ENCODE data around the gene AMACR. TPM values are rescaled to one million over a fixed set of nuclear protein-coding genes. Genes with fewer than 3 reads are reported as not detected.
A peak's percentile ranks its signal among the peaks of the same experiment; 100 is the strongest.

AMACR gene
- total and polyA plus RNA-seq, 9 of the 15 experiments (the other 6 are each of a cell fraction or from before 2014, with no cell fraction given): 0.72 to 4.6 (median 4.0) TPM

GRCh38 chr5:34007621-34008600, at the start of gene AMACR (continued):
- TF ChIP-seq EZH2 (IDR thresholded peaks at IDR 0.05; ENCODE audit: borderline replicate concordance, low read depth, low read length): no peak
- TF ChIP-seq, protein P1, sequence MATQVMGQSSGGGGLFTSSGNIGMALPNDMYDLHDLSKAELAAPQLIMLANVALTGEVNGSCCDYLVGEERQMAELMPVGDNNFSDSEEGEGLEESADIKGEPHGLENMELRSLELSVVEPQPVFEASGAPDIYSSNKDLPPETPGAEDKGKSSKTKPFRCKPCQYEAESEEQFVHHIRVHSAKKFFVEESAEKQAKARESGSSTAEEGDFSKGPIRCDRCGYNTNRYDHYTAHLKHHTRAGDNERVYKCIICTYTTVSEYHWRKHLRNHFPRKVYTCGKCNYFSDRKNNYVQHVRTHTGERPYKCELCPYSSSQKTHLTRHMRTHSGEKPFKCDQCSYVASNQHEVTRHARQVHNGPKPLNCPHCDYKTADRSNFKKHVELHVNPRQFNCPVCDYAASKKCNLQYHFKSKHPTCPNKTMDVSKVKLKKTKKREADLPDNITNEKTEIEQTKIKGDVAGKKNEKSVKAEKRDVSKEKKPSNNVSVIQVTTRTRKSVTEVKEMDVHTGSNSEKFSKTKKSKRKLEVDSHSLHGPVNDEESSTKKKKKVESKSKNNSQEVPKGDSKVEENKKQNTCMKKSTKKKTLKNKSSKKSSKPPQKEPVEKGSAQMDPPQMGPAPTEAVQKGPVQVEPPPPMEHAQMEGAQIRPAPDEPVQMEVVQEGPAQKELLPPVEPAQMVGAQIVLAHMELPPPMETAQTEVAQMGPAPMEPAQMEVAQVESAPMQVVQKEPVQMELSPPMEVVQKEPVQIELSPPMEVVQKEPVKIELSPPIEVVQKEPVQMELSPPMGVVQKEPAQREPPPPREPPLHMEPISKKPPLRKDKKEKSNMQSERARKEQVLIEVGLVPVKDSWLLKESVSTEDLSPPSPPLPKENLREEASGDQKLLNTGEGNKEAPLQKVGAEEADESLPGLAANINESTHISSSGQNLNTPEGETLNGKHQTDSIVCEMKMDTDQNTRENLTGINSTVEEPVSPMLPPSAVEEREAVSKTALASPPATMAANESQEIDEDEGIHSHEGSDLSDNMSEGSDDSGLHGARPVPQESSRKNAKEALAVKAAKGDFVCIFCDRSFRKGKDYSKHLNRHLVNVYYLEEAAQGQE (IDR thresholded peaks at IDR 0.05; ENCODE audit: borderline replicate concordance): peak; percentile 58
- TF ChIP-seq, protein P1 (CRISPR knock-in tag; IDR thresholded peaks at IDR 0.05; ENCODE audit: low read depth): peak; percentile 72
- no peak for TF ChIP-seq GATA2 (CRISPR knock-in tag; IDR thresholded peaks at IDR 0.05)
- peak; percentile 86 for TF ChIP-seq NCOA6 (IDR thresholded peaks at IDR 0.05)
- no peak for TF ChIP-seq E2F3 (CRISPR knock-in tag; IDR thresholded peaks at IDR 0.05)
- TF ChIP-seq HIVEP1 (CRISPR knock-in tag; IDR thresholded peaks at IDR 0.05): no peak
- TF ChIP-seq, protein P2, sequence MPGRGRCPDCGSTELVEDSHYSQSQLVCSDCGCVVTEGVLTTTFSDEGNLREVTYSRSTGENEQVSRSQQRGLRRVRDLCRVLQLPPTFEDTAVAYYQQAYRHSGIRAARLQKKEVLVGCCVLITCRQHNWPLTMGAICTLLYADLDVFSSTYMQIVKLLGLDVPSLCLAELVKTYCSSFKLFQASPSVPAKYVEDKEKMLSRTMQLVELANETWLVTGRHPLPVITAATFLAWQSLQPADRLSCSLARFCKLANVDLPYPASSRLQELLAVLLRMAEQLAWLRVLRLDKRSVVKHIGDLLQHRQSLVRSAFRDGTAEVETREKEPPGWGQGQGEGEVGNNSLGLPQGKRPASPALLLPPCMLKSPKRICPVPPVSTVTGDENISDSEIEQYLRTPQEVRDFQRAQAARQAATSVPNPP (IDR thresholded peaks at IDR 0.05; ENCODE audit: borderline replicate concordance, insufficient read depth, insufficient read length): no peak
- no peak for TF ChIP-seq CCAR2 (IDR thresholded peaks at IDR 0.05; ENCODE audit: low read depth, low read length)
- peak; percentile 25; the same call in 1 of the 2 replicates for TF ChIP-seq ZBTB17 (CRISPR knock-in tag; IDR thresholded peaks at IDR 0.05)
- TF ChIP-seq, protein P3, sequence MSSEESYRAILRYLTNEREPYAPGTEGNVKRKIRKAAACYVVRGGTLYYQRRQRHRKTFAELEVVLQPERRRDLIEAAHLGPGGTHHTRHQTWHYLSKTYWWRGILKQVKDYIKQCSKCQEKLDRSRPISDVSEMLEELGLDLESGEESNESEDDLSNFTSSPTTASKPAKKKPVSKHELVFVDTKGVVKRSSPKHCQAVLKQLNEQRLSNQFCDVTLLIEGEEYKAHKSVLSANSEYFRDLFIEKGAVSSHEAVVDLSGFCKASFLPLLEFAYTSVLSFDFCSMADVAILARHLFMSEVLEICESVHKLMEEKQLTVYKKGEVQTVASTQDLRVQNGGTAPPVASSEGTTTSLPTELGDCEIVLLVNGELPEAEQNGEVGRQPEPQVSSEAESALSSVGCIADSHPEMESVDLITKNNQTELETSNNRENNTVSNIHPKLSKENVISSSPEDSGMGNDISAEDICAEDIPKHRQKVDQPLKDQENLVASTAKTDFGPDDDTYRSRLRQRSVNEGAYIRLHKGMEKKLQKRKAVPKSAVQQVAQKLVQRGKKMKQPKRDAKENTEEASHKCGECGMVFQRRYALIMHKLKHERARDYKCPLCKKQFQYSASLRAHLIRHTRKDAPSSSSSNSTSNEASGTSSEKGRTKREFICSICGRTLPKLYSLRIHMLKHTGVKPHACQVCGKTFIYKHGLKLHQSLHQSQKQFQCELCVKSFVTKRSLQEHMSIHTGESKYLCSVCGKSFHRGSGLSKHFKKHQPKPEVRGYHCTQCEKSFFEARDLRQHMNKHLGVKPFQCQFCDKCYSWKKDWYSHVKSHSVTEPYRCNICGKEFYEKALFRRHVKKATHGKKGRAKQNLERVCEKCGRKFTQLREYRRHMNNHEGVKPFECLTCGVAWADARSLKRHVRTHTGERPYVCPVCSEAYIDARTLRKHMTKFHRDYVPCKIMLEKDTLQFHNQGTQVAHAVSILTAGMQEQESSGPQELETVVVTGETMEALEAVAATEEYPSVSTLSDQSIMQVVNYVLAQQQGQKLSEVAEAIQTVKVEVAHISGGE (CRISPR knock-in tag; IDR thresholded peaks at IDR 0.05): peak in 1 of 3 experiments; percentile 84; a peak in 2 of 6 replicates

Measured in K562 (cell line).